NCI-H748 (cell line): ENCODE measurements around the gene NOLC1.

ENCODE experiments used
- DNase-seq: peaks from one replicate; lab custom pipeline; 2025; ENCODE audit not compliant: unreplicated experiment; lab: John Stamatoyannopoulos, UW

The NOLC1 gene

DNA sequence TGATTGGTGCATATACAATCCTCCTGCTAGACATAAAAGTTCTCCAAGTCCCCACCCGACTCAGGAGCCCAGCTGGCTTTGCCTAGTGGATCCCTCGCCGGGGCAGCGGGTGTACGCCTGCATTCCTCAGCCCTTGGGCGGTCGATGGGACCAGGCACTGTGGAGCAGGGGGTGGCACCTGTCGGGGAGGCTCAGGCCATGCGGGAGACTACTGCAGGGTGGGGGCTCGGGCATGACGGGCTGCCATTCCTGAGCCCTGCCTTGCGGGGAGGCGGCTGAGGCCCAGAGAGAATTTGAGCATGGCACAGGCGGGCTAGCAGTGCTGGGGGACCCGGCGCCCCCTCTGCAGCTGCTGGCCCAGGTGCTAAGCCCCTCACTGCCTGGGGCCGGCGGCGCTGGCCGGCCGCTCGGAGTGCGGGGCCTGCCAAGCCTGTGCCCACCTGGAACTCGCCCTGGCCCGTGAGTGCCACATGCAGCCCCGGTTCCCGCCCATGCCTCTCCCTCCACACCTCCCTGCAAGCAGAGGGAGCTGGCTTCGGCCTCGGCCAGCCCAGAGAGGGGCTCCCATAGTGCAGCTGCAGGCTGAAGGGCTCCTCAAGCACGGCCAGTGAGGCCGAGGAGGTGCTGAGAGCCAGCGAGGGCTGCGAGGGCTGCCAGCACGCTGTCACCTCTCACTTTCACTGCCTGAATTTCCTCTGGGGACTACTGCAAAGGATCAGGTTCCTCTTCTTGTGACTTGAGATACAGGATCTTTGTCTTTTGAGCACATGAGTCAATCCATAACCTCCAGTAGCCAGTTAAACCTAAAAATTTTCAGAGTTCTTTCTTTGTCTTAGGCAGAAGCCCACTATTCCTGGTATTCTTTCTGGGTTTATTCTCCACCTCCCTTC, 48.8 kb downstream of the NOLC1 start:
- DNase-seq, result no peak

DNA sequence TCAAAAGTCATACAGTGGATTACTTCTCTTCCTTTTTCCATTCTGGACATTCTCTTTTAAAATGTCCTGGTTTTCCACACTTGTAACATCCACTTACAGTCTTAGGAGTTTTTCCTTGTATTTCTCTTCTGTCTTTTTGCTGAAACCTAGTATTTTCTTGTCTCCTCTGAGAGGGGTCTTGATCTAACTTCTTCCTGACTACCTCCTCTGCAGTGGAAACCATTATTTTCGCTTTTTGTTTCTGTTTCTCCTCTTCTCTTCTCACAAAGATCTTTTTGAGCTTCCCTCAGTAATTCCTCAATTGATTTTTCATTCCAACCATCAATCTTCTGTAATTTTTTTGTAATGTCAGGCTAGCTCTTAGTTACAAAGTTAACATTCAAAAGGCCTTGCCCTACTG, 50.2 kb downstream of the NOLC1 start:
- no peak for DNase-seq

DNA sequence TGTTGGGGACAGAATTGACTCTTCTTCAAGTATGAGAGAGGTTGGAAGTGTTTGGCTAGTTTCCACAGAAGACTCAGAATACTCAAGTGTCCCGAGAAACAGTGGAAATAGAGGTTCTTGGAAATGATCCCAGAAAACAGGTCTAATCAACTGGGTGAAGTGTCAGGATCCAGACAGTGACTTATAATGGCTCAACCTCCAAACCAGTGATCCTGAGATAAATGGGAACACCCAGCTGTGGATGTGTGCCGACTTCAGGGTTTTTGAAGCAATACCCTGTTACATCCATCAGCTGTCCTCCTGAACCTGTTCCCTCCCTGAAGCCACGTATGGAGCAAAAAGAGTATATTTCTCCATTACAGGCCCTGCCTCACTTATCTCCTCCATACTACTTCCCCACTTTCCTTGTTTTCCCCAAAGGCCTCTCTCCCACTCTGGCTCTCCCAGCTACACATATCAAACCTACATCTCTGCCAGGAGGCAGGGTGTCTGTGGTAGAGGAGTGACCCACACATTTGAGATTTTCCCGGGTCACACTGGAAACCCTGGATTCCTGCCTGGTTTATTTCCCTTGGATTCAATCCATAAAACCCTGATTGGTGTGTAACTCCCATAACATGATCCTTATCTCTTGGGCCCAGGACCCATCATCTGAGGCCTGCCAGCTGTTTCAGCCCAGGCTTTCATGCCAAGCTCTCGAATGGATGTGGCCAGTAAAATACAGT, 56.3 kb downstream of the NOLC1 start:
- no peak for DNase-seq

DNA sequence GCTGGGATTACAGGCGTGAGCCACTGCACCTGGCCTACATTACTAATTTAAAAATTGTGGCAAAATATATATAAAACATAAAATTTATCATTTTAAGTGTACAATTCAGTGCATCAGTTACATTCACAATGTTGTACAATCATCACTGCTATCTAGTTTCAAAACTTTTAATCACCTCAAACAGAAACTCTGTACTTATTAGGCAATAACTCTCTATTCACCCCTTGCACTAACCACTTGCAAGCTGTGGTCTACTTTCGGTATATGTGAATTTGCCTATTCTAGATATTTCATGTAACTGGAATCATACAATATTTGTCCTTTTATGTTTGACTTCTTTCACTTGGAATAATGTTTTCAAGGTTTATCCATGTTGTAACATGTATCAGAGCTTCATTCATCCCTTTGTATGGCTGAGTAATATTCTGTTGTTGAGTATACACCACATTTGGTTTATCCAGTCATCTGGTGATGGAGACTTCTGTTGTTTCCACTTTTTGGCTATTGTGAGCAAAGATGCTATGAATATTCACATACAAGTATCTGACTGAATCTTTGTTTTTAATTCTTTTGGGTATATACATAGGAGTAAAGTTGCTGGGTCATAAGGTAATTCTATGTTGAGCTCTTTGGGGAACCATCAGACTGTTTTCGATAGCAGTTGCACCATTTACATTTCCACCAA, 59.6 kb downstream of the NOLC1 start:
- DNase-seq, result no peak
